OCI-M2 (cell line): ENCODE data around the gene KLHDC8B.

ENCODE experiments used
- DNase-seq: peaks from one replicate; lab custom pipeline; 2025; ENCODE audit not compliant: unreplicated experiment; lab: John Stamatoyannopoulos, UW

Gene KLHDC8B

GRCh38 chr3:49171119-49171774, at the start of gene KLHDC8B:
Gene KLHDC8B, plus strand, starts transcription at chr3:49171598. Its CDS starts 1,172 bp downstream, at chr3:49172770.
- DNase-seq: peak; percentile 79

GRCh38 chr3:49122022-49122421, 49.4 kb upstream of the KLHDC8B start:
- no peak for DNase-seq

- DNase-seq: no peak
Observed at GRCh38 chr3:49122451-49122850, 48.9 kb upstream of the KLHDC8B start.

- DNase-seq: no peak
Observed at GRCh38 chr3:49122886-49123545, 48.4 kb upstream of the KLHDC8B start.

GRCh38 chr3:49123687-49124086, 47.7 kb upstream of the KLHDC8B start:
- no peak for DNase-seq

GRCh38 chr3:49124203-49124602, 47.2 kb upstream of the KLHDC8B start:
- no peak for DNase-seq

GRCh38 chr3:49124991-49125670, 46.3 kb upstream of the KLHDC8B start:
- DNase-seq: no peak

GRCh38 chr3:49131040-49131439, 40.4 kb upstream of the KLHDC8B start:
- DNase-seq: no peak

- no peak for DNase-seq
Observed at GRCh38 chr3:49131576-49131975, 39.8 kb upstream of the KLHDC8B start.

GRCh38 chr3:49132073-49132436, 39.3 kb upstream of the KLHDC8B start:
- no peak for DNase-seq

- no peak for DNase-seq
Observed at GRCh38 chr3:49132437-49133225, 38.8 kb upstream of the KLHDC8B start, which contains the start of gene LAMB2. Gene LAMB2, minus strand, starts transcription at chr3:49133050. Its CDS starts 183 bp downstream, at chr3:49132867.

- DNase-seq: no peak
Observed at GRCh38 chr3:49133226-49133951, 38.0 kb upstream of the KLHDC8B start.

- DNase-seq: no peak
Observed at GRCh38 chr3:49134471-49135265, 36.7 kb upstream of the KLHDC8B start.

GRCh38 chr3:49135499-49135898, 35.9 kb upstream of the KLHDC8B start:
- no peak for DNase-seq

- DNase-seq: no peak
Observed at GRCh38 chr3:49140080-49140479, 31.3 kb upstream of the KLHDC8B start.

GRCh38 chr3:49148159-49148558, 23.2 kb upstream of the KLHDC8B start:
- no peak for DNase-seq

GRCh38 chr3:49151610-49152009, 19.8 kb upstream of the KLHDC8B start:
- no peak for DNase-seq

- DNase-seq: no peak
Observed at GRCh38 chr3:49153349-49153912, 18.0 kb upstream of the KLHDC8B start.

GRCh38 chr3:49157289-49157688, 14.1 kb upstream of the KLHDC8B start:
- no peak for DNase-seq
